SK-N-SH (cell line): ENCODE data around the gene MCF2L2. TPM values are rescaled to one million over a fixed set of nuclear protein-coding genes. Genes with fewer than 3 reads are reported as not detected.

Source experiments
- CTCF ChIA-PET: fragments of 300-600, 350-600 bp; formaldehyde crosslinking; extraction: SDS; loops from one replicate; lab custom pipeline; 2021; lab: Yijun Ruan, JAX
- POLR2A ChIA-PET: fragments of 350-600 bp; sonication (Branson Sonifier 250); formaldehyde crosslinking; extraction: SDS; loops from one replicate; lab custom pipeline; 2020; ENCODE audit warnings: antibody characterized with exemption, inconsistent platforms; lab: Yijun Ruan, JAX
- DNase-seq: peaks from one replicate; pipeline ENCODE4 v3.0.0; 2012
- H2AFZ ChIP-seq: fragments of 200-600 bp; sonication (generic); 2 replicates; pipeline ENCODE4 v1.8.1; 2016; ENCODE audit warnings: antibody characterized with exemption, mild to moderate bottlenecking, low read depth
- H3F3A ChIP-seq: fragments of 200-600 bp; sonication (generic); replicated peaks from 2 replicates; pipeline ENCODE3; 2016; ENCODE audit warnings: antibody characterized with exemption, mild to moderate bottlenecking; ENCODE audit not compliant: insufficient read depth
- H3K27ac ChIP-seq, 2 experiments: fragments of 200-500 bp in 1 of 2; fragments of 200-600 bp in 1 of 2; sonication (Bioruptor generic) in 1 of 2; sonication (generic), shearing (Covaris generic) in 1 of 2; 2 replicates each; pipeline versions ENCODE4 v1.5.1 to v1.6.1; 2014 to 2016; ENCODE audit warnings: low read depth in 2 of 2, inconsistent platforms in 1 of 2, low read length in 1 of 2, mild to moderate bottlenecking in 1 of 2, mixed read lengths in 1 of 2
- H3K27me3 ChIP-seq: fragments of 200-600 bp; sonication (generic), shearing (Covaris generic); 2 replicates; pipeline ENCODE4 v1.6.1; 2016; ENCODE audit warnings: mixed run types; ENCODE audit not compliant: insufficient read depth
- H3K36me3 ChIP-seq, 2 experiments: fragments of 200-500 bp in 1 of 2; fragments of 200-600 bp in 1 of 2; sonication (Bioruptor generic) in 1 of 2; sonication (generic) in 1 of 2; replicated peaks in 1 of 2; 2 replicates each; pipeline versions ENCODE3 to v1.5.1; 2014 to 2016; ENCODE audit warnings: low read length in 1 of 2, mild to moderate bottlenecking in 1 of 2; ENCODE audit not compliant: insufficient read depth in 2 of 2, control insufficient read depth in 1 of 2
- H3K4me1 ChIP-seq, 2 experiments: fragments of 200-500 bp in 1 of 2; fragments of 200-600 bp in 1 of 2; sonication (Bioruptor generic) in 1 of 2; sonication (generic), shearing (Covaris generic) in 1 of 2; 2 replicates each; pipeline versions ENCODE4 v1.5.1 to v1.6.1; 2014 to 2016; ENCODE audit warnings: low read depth in 1 of 2, low read length in 1 of 2, mixed run types in 1 of 2; ENCODE audit not compliant: insufficient read depth in 2 of 2, control insufficient read depth in 1 of 2
- H3K4me2 ChIP-seq: fragments of 200-600 bp; sonication (generic), shearing (Covaris generic); 2 replicates; pipeline ENCODE4 v1.6.1; 2017; ENCODE audit warnings: mixed run types
- H3K4me3 ChIP-seq, 2 experiments: fragments of 200-500 bp in 1 of 2; fragments of 200-600 bp in 1 of 2; sonication (Bioruptor generic) in 1 of 2; sonication (generic), shearing (Covaris generic) in 1 of 2; 2 replicates each; pipeline versions ENCODE4 v1.5.1 to v1.8.1; 2014 to 2016; ENCODE audit warnings: low read depth in 2 of 2, inconsistent platforms in 1 of 2, low read length in 1 of 2, mild to moderate bottlenecking in 1 of 2, mixed read lengths in 1 of 2, moderate library complexity in 1 of 2
- H3K79me2 ChIP-seq: fragments of 200-600 bp; sonication (generic); 2 replicates; pipeline ENCODE4 v1.8.1; 2017; ENCODE audit warnings: mild to moderate bottlenecking; ENCODE audit not compliant: insufficient read depth
- H3K9ac ChIP-seq: fragments of 200-600 bp; sonication (generic); 2 replicates; pipeline ENCODE4 v1.6.1; 2017; ENCODE audit warnings: mixed run types
- H3K9me2 ChIP-seq: fragments of 200-600 bp; sonication (generic); 2 replicates; pipeline ENCODE4 v1.6.1; 2017; ENCODE audit warnings: mixed run types
- H3K9me3 ChIP-seq: fragments of 200-600 bp; sonication (generic); 2 replicates; pipeline ENCODE4 v1.6.1; 2017; ENCODE audit warnings: mixed run types, mild to moderate bottlenecking, moderate library complexity
- H4K20me1 ChIP-seq: fragments of 200-600 bp; sonication (generic); 2 replicates; pipeline ENCODE4 v1.6.1; 2017; ENCODE audit warnings: mild to moderate bottlenecking, mixed run types; ENCODE audit not compliant: insufficient read depth
- CHD2 ChIP-seq: fragments of 150-350 bp; IDR thresholded peaks from 2 replicates; pipeline ENCODE4 v1.6.1; 2018; ENCODE audit warnings: low read length; ENCODE audit not compliant: partially characterized antibody
- CTCF ChIP-seq: fragments of 200-600 bp; sonication (generic); IDR thresholded peaks from 2 replicates; pipeline ENCODE4 v1.6.1; 2017; ENCODE audit warnings: antibody characterized with exemption, mild to moderate bottlenecking, moderate library complexity
- EP300 ChIP-seq, 2 experiments: IDR thresholded peaks; 2 replicates each; pipeline versions ENCODE4 v1.4.0 to v1.6.1; 2012; ENCODE audit warnings: borderline replicate concordance in 1 of 2, low read depth in 1 of 2, low read length in 1 of 2
- EZH2phosphoT487 ChIP-seq: fragments of 200-600 bp; sonication (generic); IDR thresholded peaks from 2 replicates; pipeline ENCODE4 v1.6.1; 2017; ENCODE audit warnings: low read depth, mixed run types, mild to moderate bottlenecking, antibody characterized with exemption, moderate library complexity, borderline replicate concordance
- FOXJ3 ChIP-seq: sonication (generic); formaldehyde crosslinking; IDR thresholded peaks from 2 replicates; pipeline ENCODE4 v1.5.1; 2020; ENCODE audit warnings: mild to moderate bottlenecking, missing genetic modification reagents
- GABPA ChIP-seq: IDR thresholded peaks from 2 replicates; pipeline ENCODE4 v1.4.0; 2012; ENCODE audit warnings: low read depth, mild to moderate bottlenecking
- MAX ChIP-seq: IDR thresholded peaks from 2 replicates; pipeline ENCODE4 v1.4.0; 2012; ENCODE audit warnings: low read depth
- MEF2A ChIP-seq: IDR thresholded peaks from 2 replicates; pipeline ENCODE4 v1.4.0; 2012; ENCODE audit warnings: low read depth, borderline replicate concordance
- MXI1 ChIP-seq: IDR thresholded peaks from 2 replicates; pipeline ENCODE4 v1.6.1; 2012; ENCODE audit warnings: mild to moderate bottlenecking, low read depth, low read length, improper control_type of control experiment
- NFIC ChIP-seq: IDR thresholded peaks from 2 replicates; pipeline ENCODE4 v1.4.0; 2012; ENCODE audit warnings: borderline replicate concordance
- RAD21 ChIP-seq: IDR thresholded peaks from 2 replicates; pipeline ENCODE4 v1.6.1; 2012; ENCODE audit warnings: mild to moderate bottlenecking, low read length
- RFX5 ChIP-seq: IDR thresholded peaks from 2 replicates; pipeline ENCODE4 v1.6.1; 2012; ENCODE audit warnings: mild to moderate bottlenecking, improper control_type of control experiment, low read length
- RXRA ChIP-seq: IDR thresholded peaks from 2 replicates; pipeline ENCODE4 v1.4.0; 2012; ENCODE audit warnings: low read depth, mild to moderate bottlenecking, borderline replicate concordance
- SIN3A ChIP-seq: IDR thresholded peaks from 2 replicates; pipeline ENCODE4 v1.6.1; 2012; ENCODE audit warnings: low read depth, mild to moderate bottlenecking, low read length, moderate library complexity, borderline replicate concordance
- USF1 ChIP-seq: IDR thresholded peaks from 2 replicates; pipeline ENCODE4 v1.4.0; 2012; ENCODE audit warnings: low read depth, borderline replicate concordance
- ZBTB33 ChIP-seq: IDR thresholded peaks from 2 replicates; pipeline ENCODE4 v1.4.0; 2012; ENCODE audit warnings: low read depth, borderline replicate concordance
- WGBS: methylation state at CpG from one replicate; pipeline ENCODE4 v1.1.6; 2017; ENCODE audit warnings: low lambda C conversion rate; 5-methylcytosine and 5-hydroxymethylcytosine counted together
- polyA plus RNA-seq, 3 experiments: library from polyadenylated mRNA; depleted of rRNA; stranded (reverse); fragments of >200 nt; gene quantifications; 2 replicates each; pipeline ENCODE4 v1.2.3, GENCODE V29; 2012
- TF ChIP-seq, protein P1 (sequence below): IDR thresholded peaks from 2 replicates; pipeline ENCODE4 v1.6.1; 2012; ENCODE audit warnings: mild to moderate bottlenecking, low read depth, low read length, moderate library complexity
- TF ChIP-seq, protein P2 (sequence below): fragments of 150-350 bp; IDR thresholded peaks from 2 replicates; pipeline ENCODE4 v1.6.1; 2016; ENCODE audit warnings: mild to moderate bottlenecking, low read depth, low read length

MCF2L2 gene
- polyA plus RNA-seq, 1 of the 3 experiments (the other 2 are of a cell fraction): 0.56 TPM

GRCh38 chr3:183158113-183158512 is 270.3 kb downstream of the MCF2L2 start:
- no peak overlapping the region for H3K4me3 ChIP-seq
- ChIA-PET POLR2A (no interaction called here), CTCF (interaction anchor here (1.5 kb wide), 1 partner anchor 26 kb away, joined by 4 read pairs; no protein-coding TSS in a partner anchor)
- no peak overlapping the region for H2AFZ ChIP-seq
- WGBS: 86% methylated on average over 2 of the region's 2 CpGs
- no peaks in the 10 kb centered on the region for H3K9me2 ChIP-seq
- no peaks in the 10 kb centered on the region for H3F3A ChIP-seq
- no peaks in the 10 kb centered on the region for H3K9me3 ChIP-seq
- no peak overlapping the region for H3K9ac ChIP-seq
- TF ChIP-seq MAX (no peak), MEF2A (no peak), SIN3A (no peak), CHD2 (no peak), FOXJ3 (CRISPR knock-in tag) (no peak), EZH2phosphoT487 (no peak), GABPA (no peak), USF1 (no peak), EP300 (IDR thresholded peaks at IDR 0.05; ENCODE audit: borderline replicate concordance in 1 of 2, low read depth in 1 of 2, low read length in 1 of 2) (no peak), RFX5 (no peak), MXI1 (no peak), RAD21 (no peak)
- TF ChIP-seq, protein P1, sequence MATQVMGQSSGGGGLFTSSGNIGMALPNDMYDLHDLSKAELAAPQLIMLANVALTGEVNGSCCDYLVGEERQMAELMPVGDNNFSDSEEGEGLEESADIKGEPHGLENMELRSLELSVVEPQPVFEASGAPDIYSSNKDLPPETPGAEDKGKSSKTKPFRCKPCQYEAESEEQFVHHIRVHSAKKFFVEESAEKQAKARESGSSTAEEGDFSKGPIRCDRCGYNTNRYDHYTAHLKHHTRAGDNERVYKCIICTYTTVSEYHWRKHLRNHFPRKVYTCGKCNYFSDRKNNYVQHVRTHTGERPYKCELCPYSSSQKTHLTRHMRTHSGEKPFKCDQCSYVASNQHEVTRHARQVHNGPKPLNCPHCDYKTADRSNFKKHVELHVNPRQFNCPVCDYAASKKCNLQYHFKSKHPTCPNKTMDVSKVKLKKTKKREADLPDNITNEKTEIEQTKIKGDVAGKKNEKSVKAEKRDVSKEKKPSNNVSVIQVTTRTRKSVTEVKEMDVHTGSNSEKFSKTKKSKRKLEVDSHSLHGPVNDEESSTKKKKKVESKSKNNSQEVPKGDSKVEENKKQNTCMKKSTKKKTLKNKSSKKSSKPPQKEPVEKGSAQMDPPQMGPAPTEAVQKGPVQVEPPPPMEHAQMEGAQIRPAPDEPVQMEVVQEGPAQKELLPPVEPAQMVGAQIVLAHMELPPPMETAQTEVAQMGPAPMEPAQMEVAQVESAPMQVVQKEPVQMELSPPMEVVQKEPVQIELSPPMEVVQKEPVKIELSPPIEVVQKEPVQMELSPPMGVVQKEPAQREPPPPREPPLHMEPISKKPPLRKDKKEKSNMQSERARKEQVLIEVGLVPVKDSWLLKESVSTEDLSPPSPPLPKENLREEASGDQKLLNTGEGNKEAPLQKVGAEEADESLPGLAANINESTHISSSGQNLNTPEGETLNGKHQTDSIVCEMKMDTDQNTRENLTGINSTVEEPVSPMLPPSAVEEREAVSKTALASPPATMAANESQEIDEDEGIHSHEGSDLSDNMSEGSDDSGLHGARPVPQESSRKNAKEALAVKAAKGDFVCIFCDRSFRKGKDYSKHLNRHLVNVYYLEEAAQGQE: no peak
- no peaks in the 10 kb centered on the region for H4K20me1 ChIP-seq
- H3K79me2 ChIP-seq: no peaks in the 10 kb centered on the region
- H3K36me3 ChIP-seq: no peaks in the 10 kb centered on the region
- no peak overlapping the region for H3K4me2 ChIP-seq
- DNase-seq: no peak
- peaks cover 0 to 3% of the 10 kb centered on the region in 2 experiments; a peak in 1 of 4 replicates for H3K4me1 ChIP-seq
- no peaks in the 10 kb centered on the region for H3K27me3 ChIP-seq
- H3K27ac ChIP-seq: no peak overlapping the region

DNA sequence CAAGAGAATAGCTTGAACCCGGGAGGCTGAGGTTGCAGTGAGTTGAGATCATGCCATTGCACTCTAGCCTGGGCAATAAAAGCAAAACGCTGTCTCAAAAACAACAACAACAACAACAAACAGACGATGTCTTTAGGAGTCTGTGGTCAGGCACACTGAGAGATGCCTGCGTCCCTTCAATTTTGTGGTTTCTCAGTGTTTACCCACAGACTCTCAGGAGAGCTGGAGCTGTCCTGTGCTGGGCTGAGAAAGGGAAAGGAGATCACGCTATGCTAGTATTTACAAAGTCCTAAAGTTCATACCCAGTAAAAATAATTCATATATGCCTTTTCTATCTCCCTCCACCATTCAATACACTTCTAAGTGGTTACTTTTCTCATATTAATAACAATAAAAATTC is 272.2 kb downstream of the MCF2L2 start:
- H2AFZ ChIP-seq: no peak overlapping the region
- no peak overlapping the region for H3K4me3 ChIP-seq
- H3K27me3 ChIP-seq: no peaks in the 10 kb centered on the region
- no peaks in the 10 kb centered on the region for H3K36me3 ChIP-seq
- H4K20me1 ChIP-seq: no peaks in the 10 kb centered on the region
- CTCF ChIA-PET: interaction anchor here (1.3 kb wide), 1 partner anchor 13 kb away, joined by 3 read pairs; no protein-coding TSS in a partner anchor
- no peaks in the 10 kb centered on the region for H3K9me3 ChIP-seq
- WGBS: 77% methylated on average over 5 of the region's 5 CpGs
- H3K79me2 ChIP-seq: no peaks in the 10 kb centered on the region
- no peak for DNase-seq
- H3K27ac ChIP-seq: no peak overlapping the region
- no peaks in the 10 kb centered on the region for H3K9me2 ChIP-seq
- H3K4me1 ChIP-seq: no peaks in the 10 kb centered on the region
- H3K4me2 ChIP-seq: no peak overlapping the region
- H3K9ac ChIP-seq: no peak overlapping the region
- POLR2A ChIA-PET: no interaction called here
- no peaks in the 10 kb centered on the region for H3F3A ChIP-seq
- TF ChIP-seq NFIC (no peak), RXRA (no peak), CTCF (no peak), CHD2 (no peak), ZBTB33 (no peak), MXI1 (no peak)
- TF ChIP-seq, protein P2, sequence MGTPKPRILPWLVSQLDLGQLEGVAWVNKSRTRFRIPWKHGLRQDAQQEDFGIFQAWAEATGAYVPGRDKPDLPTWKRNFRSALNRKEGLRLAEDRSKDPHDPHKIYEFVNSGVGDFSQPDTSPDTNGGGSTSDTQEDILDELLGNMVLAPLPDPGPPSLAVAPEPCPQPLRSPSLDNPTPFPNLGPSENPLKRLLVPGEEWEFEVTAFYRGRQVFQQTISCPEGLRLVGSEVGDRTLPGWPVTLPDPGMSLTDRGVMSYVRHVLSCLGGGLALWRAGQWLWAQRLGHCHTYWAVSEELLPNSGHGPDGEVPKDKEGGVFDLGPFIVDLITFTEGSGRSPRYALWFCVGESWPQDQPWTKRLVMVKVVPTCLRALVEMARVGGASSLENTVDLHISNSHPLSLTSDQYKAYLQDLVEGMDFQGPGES: no peak
